A549 (cell line): ENCODE results near the gene ART1.

Experiments
- CEBPB ChIP-seq, 2 experiments: fragments of >200 bp in 1 of 2; sonication (Bioruptor Twin) in 1 of 2; formaldehyde crosslinking in 1 of 2; IDR thresholded peaks; 2 replicates each; pipeline ENCODE4 v1.6.1; 2012 to 2016
- CHD2 ChIP-seq: fragments of 150-350 bp; IDR thresholded peaks from 2 replicates; pipeline ENCODE4 v1.6.1; 2014; ENCODE audit warnings: low read length; ENCODE audit not compliant: partially characterized antibody
- KDM1A ChIP-seq: fragments of 200-600 bp; sonication (generic); IDR thresholded peaks from 2 replicates; pipeline ENCODE4 v1.6.1; 2016; ENCODE audit warnings: low read depth, mild to moderate bottlenecking
- MAZ ChIP-seq: fragments of 150-350 bp; IDR thresholded peaks from 2 replicates; pipeline ENCODE4 v1.6.1; 2014; ENCODE audit warnings: antibody characterized with exemption, low read depth, low read length, borderline replicate concordance
- NFE2L2 ChIP-seq: fragments of 150-350 bp; conservative IDR thresholded peaks from 2 replicates; pipeline ENCODE4 v1.6.1; 2014; ENCODE audit warnings: low read length
- POLR2A ChIP-seq: IDR thresholded peaks from 2 replicates; pipeline ENCODE4 v1.6.1; 2012; ENCODE audit warnings: mild to moderate bottlenecking, low read length
- RFX5 ChIP-seq: fragments of 450-650 bp; IDR thresholded peaks from 2 replicates; pipeline ENCODE4 v1.7.1; 2014; ENCODE audit warnings: antibody characterized with exemption, mild to moderate bottlenecking, moderate library complexity
- TF ChIP-seq, protein P1 (sequence below): fragments of >200 bp; sonication (Bioruptor Twin); formaldehyde crosslinking; IDR thresholded peaks from 3 replicates; pipeline ENCODE4 v1.5.1; 2016
- TF ChIP-seq, protein P2 (sequence below): fragments of 450-650 bp; IDR thresholded peaks from 2 replicates; pipeline ENCODE4 v1.6.1; 2014; ENCODE audit warnings: antibody characterized with exemption
- TF ChIP-seq, protein P3 (sequence below): fragments of 200-600 bp; sonication (generic); IDR thresholded peaks from 2 replicates; pipeline ENCODE4 v1.6.1; 2016; ENCODE audit warnings: antibody characterized with exemption, mild to moderate bottlenecking, moderate library complexity

DNA sequence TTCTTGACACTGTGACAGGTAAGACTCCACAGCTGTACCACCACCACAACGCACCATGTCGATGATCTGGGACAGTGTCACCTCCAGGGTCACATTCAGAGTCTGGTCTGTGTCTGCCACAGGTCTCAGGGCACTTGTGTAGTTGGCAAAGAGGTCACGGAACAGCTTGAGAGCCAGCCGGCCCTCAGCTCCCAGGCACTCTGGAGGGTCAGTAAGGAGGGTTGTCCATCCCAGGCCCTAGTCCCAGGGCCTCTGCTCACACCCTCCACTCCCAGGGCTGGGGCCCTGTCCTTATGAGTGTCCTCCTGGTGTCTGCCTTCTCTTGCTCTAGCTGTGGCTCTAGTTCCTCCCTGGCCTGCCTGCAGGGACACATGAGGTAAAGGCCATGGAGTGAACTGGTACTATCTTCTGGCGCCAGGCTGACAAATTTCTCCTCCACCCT lies 24.8 kb downstream of the ART1 start:
- TF ChIP-seq, protein P1, sequence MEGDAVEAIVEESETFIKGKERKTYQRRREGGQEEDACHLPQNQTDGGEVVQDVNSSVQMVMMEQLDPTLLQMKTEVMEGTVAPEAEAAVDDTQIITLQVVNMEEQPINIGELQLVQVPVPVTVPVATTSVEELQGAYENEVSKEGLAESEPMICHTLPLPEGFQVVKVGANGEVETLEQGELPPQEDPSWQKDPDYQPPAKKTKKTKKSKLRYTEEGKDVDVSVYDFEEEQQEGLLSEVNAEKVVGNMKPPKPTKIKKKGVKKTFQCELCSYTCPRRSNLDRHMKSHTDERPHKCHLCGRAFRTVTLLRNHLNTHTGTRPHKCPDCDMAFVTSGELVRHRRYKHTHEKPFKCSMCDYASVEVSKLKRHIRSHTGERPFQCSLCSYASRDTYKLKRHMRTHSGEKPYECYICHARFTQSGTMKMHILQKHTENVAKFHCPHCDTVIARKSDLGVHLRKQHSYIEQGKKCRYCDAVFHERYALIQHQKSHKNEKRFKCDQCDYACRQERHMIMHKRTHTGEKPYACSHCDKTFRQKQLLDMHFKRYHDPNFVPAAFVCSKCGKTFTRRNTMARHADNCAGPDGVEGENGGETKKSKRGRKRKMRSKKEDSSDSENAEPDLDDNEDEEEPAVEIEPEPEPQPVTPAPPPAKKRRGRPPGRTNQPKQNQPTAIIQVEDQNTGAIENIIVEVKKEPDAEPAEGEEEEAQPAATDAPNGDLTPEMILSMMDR, result no peak
- TF ChIP-seq, protein P2, sequence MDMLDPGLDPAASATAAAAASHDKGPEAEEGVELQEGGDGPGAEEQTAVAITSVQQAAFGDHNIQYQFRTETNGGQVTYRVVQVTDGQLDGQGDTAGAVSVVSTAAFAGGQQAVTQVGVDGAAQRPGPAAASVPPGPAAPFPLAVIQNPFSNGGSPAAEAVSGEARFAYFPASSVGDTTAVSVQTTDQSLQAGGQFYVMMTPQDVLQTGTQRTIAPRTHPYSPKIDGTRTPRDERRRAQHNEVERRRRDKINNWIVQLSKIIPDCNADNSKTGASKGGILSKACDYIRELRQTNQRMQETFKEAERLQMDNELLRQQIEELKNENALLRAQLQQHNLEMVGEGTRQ, result no peak
- no peak for TF ChIP-seq POLR2A
- no peak for TF ChIP-seq NFE2L2
- TF ChIP-seq CHD2, result no peak
- TF ChIP-seq, protein P3, sequence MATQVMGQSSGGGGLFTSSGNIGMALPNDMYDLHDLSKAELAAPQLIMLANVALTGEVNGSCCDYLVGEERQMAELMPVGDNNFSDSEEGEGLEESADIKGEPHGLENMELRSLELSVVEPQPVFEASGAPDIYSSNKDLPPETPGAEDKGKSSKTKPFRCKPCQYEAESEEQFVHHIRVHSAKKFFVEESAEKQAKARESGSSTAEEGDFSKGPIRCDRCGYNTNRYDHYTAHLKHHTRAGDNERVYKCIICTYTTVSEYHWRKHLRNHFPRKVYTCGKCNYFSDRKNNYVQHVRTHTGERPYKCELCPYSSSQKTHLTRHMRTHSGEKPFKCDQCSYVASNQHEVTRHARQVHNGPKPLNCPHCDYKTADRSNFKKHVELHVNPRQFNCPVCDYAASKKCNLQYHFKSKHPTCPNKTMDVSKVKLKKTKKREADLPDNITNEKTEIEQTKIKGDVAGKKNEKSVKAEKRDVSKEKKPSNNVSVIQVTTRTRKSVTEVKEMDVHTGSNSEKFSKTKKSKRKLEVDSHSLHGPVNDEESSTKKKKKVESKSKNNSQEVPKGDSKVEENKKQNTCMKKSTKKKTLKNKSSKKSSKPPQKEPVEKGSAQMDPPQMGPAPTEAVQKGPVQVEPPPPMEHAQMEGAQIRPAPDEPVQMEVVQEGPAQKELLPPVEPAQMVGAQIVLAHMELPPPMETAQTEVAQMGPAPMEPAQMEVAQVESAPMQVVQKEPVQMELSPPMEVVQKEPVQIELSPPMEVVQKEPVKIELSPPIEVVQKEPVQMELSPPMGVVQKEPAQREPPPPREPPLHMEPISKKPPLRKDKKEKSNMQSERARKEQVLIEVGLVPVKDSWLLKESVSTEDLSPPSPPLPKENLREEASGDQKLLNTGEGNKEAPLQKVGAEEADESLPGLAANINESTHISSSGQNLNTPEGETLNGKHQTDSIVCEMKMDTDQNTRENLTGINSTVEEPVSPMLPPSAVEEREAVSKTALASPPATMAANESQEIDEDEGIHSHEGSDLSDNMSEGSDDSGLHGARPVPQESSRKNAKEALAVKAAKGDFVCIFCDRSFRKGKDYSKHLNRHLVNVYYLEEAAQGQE, result no peak
- no peak for TF ChIP-seq KDM1A
- TF ChIP-seq RFX5, result no peak
- no peak for TF ChIP-seq CEBPB (IDR thresholded peaks at IDR 0.05)
- no peak for TF ChIP-seq MAZ
